IPS-NIHi11 (cell line): ENCODE measurements around the gene EPN3.

ENCODE experiments used
- DNase-seq: peaks from one replicate; pipeline ENCODE4 v3.0.0; 2012; ENCODE audit warnings: mixed read lengths, low spot score

The EPN3 gene

GRCh38 chr17:50590946-50591737 lies 58.6 kb downstream of the EPN3 start:
- no peak for DNase-seq

GRCh38 chr17:50593321-50593720 lies 60.8 kb downstream of the EPN3 start:
- peak; percentile 79 for DNase-seq
